CD4-positive, alpha-beta T cell treated with Interleukin-15 for 1 hour (primary cell): ENCODE measurements around the gene POGK.
"Not testable (repeated sequence)": the region's sequence is repeated elsewhere in the genome, so short reads cannot be mapped to it uniquely, and the experiment has no call there.

ENCODE experiments used
- DNase-seq: peaks from one replicate; pipeline ENCODE4 v3.0.0-alpha.2; 2020

The POGK gene

GRCh38 chr1:166857995-166858394, 18.7 kb downstream of the POGK start:
- no peak for DNase-seq

GRCh38 chr1:166858726-166859419, 19.6 kb downstream of the POGK start:
- no peak for DNase-seq

- no peak for DNase-seq
Observed at GRCh38 chr1:166859597-166859996, 20.3 kb downstream of the POGK start.

GRCh38 chr1:166865926-166866325, 26.7 kb downstream of the POGK start:
- no peak for DNase-seq

GRCh38 chr1:166868639-166869038, 29.4 kb downstream of the POGK start:
- no peak for DNase-seq

GRCh38 chr1:166869318-166870099, 30.2 kb downstream of the POGK start:
- DNase-seq: no peak

- DNase-seq: no peak
Observed at GRCh38 chr1:166870584-166870983, 31.3 kb downstream of the POGK start.

GRCh38 chr1:166874464-166874863, 35.2 kb downstream of the POGK start:
- no peak for DNase-seq

- no peak for DNase-seq
Observed at GRCh38 chr1:166875302-166875733, 36.0 kb downstream of the POGK start.

- peak; percentile 97 for DNase-seq
Observed at GRCh38 chr1:166875734-166876539, 36.7 kb downstream of the POGK start, which contains the start of gene TADA1. Gene TADA1, minus strand, starts transcription at chr1:166876264. Its CDS starts 31 bp downstream, at chr1:166876233.

GRCh38 chr1:166876540-166876838, 37.2 kb downstream of the POGK start:
- DNase-seq: no peak

- DNase-seq: not testable (repeated sequence)
Observed at GRCh38 chr1:166878173-166878917, 39.1 kb downstream of the POGK start.

GRCh38 chr1:166882893-166883292, 43.6 kb downstream of the POGK start:
- DNase-seq: no peak

- peak; percentile 35 for DNase-seq
Observed at GRCh38 chr1:166884040-166884642, 44.9 kb downstream of the POGK start.

GRCh38 chr1:166884971-166885370, 45.7 kb downstream of the POGK start:
- DNase-seq: no peak

- no peak for DNase-seq
Observed at GRCh38 chr1:166888373-166889111, 49.3 kb downstream of the POGK start.

GRCh38 chr1:166889776-166890175, 50.5 kb downstream of the POGK start:
- no peak for DNase-seq

- DNase-seq: no peak
Observed at GRCh38 chr1:166895766-166896165, 56.5 kb downstream of the POGK start.

- DNase-seq: no peak
Observed at GRCh38 chr1:166899769-166900168, 60.5 kb downstream of the POGK start.

- DNase-seq: no peak
Observed at GRCh38 chr1:166900987-166901386, 61.7 kb downstream of the POGK start.

GRCh38 chr1:166902279-166902678, 63.0 kb downstream of the POGK start:
- DNase-seq: peak; percentile 36

- peak; percentile 21 for DNase-seq
Observed at GRCh38 chr1:166903232-166903631, 64.0 kb downstream of the POGK start.
